Peyer's patch (tissue), 4 donors: ENCODE data around the gene SLC6A11.

ENCODE experiments used
- CTCF ChIP-seq, 6 experiments: fragments of 450-650 bp in 4 of 6; fragments of 200-600 bp in 2 of 6; sonication (generic) in 1 of 6; IDR thresholded peaks; one replicate each; pipeline ENCODE4 v1.5.1; 2017 to 2019; ENCODE audit warnings: antibody characterized with exemption in 6 of 6, mild to moderate bottlenecking in 3 of 6, moderate library complexity in 1 of 6
- POLR2A ChIP-seq, 2 donors: fragments of 450-650 bp; IDR thresholded peaks; one replicate each; pipeline ENCODE4 v1.5.1; 2017; ENCODE audit warnings: antibody characterized with exemption in 2 of 2, mild to moderate bottlenecking in 2 of 2, moderate library complexity in 2 of 2

DNA sequence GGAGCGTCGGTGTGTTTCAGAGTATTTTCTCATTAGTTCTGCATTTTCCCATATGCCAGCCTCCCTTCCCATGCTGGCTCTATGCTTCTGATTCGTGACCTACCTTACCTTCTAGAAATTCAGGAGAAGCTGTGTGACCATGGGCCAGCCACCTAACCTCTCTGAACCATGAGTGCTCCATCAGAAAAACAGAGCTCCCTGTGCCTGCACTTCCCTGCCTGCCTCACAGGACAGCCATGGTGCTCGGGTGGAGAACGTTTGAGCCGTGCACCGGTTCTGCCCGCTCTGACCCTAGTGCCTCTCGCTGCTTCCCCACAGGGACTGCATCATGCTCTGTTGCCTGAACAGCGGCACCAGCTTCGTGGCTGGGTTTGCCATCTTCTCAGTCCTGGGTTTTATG, 102.0 kb downstream of the SLC6A11 start:
- no peak for TF ChIP-seq POLR2A (IDR thresholded peaks at IDR 0.05)
- TF ChIP-seq CTCF (IDR thresholded peaks at IDR 0.05), result no peak
